ENCODE results near the gene EXOC6B. TPM values are rescaled to one million over a fixed set of nuclear protein-coding genes. Genes with fewer than 3 reads are reported as not detected.

EXOC6B gene
- total and polyA plus RNA-seq, 2 of the 8 experiments (the other 6 are each of a cell fraction or from before 2014, with no cell fraction given) = 13.5 to 33.0 TPM

GRCh38 chr2:72276876-72277275 is 549.0 kb downstream of the EXOC6B start:
- Histone ChIP-seq H3K79me2 (ENCODE audit: control insufficient read depth in 1 of 2, insufficient read depth in 2 of 2, low read length in 2 of 2) (no peaks in the 10 kb centered on the region), H3K27me3 (replicated peaks in 1 of 4; ENCODE audit: control insufficient read depth in 3 of 4, extremely low read depth in 1 of 4, insufficient read depth in 3 of 4, low read length in 3 of 4) (no peaks in the 10 kb centered on the region), H3K14ac (ENCODE audit: insufficient read length) (no peak overlapping the region), H2BK12ac (ENCODE audit: low read depth, low read length) (no peak overlapping the region), H3K79me1 (ENCODE audit: low read depth, low read length) (no peaks in the 10 kb centered on the region), H3K23ac (ENCODE audit: insufficient read length) (no peak overlapping the region), H4K91ac (replicated peaks; ENCODE audit: insufficient read length, low read length) (no peak overlapping the region), H3K9ac (replicated peaks in 1 of 4; ENCODE audit: extremely low read depth in 1 of 4, low read depth in 3 of 4, low read length in 3 of 4) (no peak overlapping the region), H2BK5ac (ENCODE audit: low read depth, low read length) (no peak overlapping the region), H3K18ac (ENCODE audit: extremely low read depth, low read length) (no peak overlapping the region), H2BK20ac (ENCODE audit: low read length) (no peak overlapping the region), H3K4me1 (replicated peaks in 1 of 4; ENCODE audit: control insufficient read depth in 3 of 4, insufficient read depth in 4 of 4, low read length in 3 of 4) (no peaks in the 10 kb centered on the region), H3K4me3 (ENCODE audit: extremely low read depth in 1 of 4, insufficient read depth in 2 of 4, low read depth in 3 of 4, low read length in 4 of 4) (no peak overlapping the region), H3K9me3 (ENCODE audit: insufficient read depth in 2 of 2, low read depth in 1 of 2, low read length in 1 of 2) (no peaks in the 10 kb centered on the region), H3K56ac (replicated peaks; ENCODE audit: insufficient read length, low read depth, low read length) (no peak overlapping the region), H3K36me3 (ENCODE audit: control insufficient read depth in 2 of 4, insufficient read depth in 4 of 4, low read length in 3 of 4) (no peaks in the 10 kb centered on the region), H3K4me2 (ENCODE audit: insufficient read depth in 1 of 2, low read depth in 2 of 2, low read length in 2 of 2) (no peak overlapping the region), H4K5ac (ENCODE audit: insufficient read length, low read depth, low read length) (no peak overlapping the region), H2BK15ac (ENCODE audit: low read length) (no peak overlapping the region), H2AK5ac (ENCODE audit: low read depth, low read length) (no peak overlapping the region), H2AFZ (ENCODE audit: low read length) (no peak overlapping the region), H3K4ac (replicated peaks; ENCODE audit: insufficient read length, low read depth, low read length) (no peak overlapping the region), H3K23me2 (ENCODE audit: low read depth, low read length) (no peaks in the 10 kb centered on the region; the same call in 1 of the 2 replicates), H3K27ac (ENCODE audit: low read depth, low read length) (no peak overlapping the region), H4K8ac (ENCODE audit: extremely low read depth, insufficient read depth, low read length) (no peak overlapping the region), H2BK120ac (replicated peaks; ENCODE audit: low read depth, low read length) (no peak overlapping the region), H4K20me1 (replicated peaks in 1 of 2; ENCODE audit: control insufficient read depth in 1 of 2, insufficient read depth in 2 of 2, low read length in 2 of 2) (no peaks in the 10 kb centered on the region)
- CTCF ChIA-PET (ENCODE audit: partially characterized antibody) = interaction anchor here (0.6 to 1.0 kb wide), 2 partner anchors 49 to 410 kb away, joined by 3 read pairs; no protein-coding TSS in a partner anchor
- no peak for DNase-seq (ENCODE audit: low read depth in 1 of 2, low spot score in 2 of 2)
- POLR2A ChIA-PET (ENCODE audit: partially characterized antibody) = no interaction called here
- 92% methylated on average over 1 of the region's 1 CpG; no CpG with 5 or more reads in 1 of the 2 experiments for WGBS, 2 experiments (ENCODE audit: extremely low coverage in 1 of 2, insufficient coverage in 1 of 2, insufficient read length in 1 of 2, insufficient replicate concordance in 2 of 2, low coverage in 1 of 2, low lambda C conversion rate in 2 of 2, missing lambda C conversion rate in 1 of 2)
- no peak for FAIRE-seq
- TF ChIP-seq CTBP2 (IDR thresholded peaks at IDR 0.05; ENCODE audit: borderline replicate concordance, insufficient read depth, insufficient read length, low read length) (no peak), PHF8 (conservative IDR thresholded peaks at IDR 0.05; ENCODE audit: low read depth, low read length) (no peak), ZNF274 (IDR thresholded peaks at IDR 0.05; ENCODE audit: borderline replicate concordance, extremely low read depth, low read length) (no peak), CREB1 (IDR thresholded peaks at IDR 0.05) (no peak), KDM5A (IDR thresholded peaks at IDR 0.05; ENCODE audit: low read length) (no peak), EZH2 (IDR thresholded peaks at IDR 0.05; ENCODE audit: low read depth, low read length, severe bottlenecking) (no peak), POU5F1 (IDR thresholded peaks at IDR 0.05; ENCODE audit: low read depth, low read length) (no peak), POLR2A (IDR thresholded peaks at IDR 0.05; ENCODE audit: control extremely low read depth in 1 of 2, low read depth in 2 of 2, low read length in 2 of 2) (no peak), CEBPB (IDR thresholded peaks at IDR 0.05; ENCODE audit: low read depth, low read length) (no peak), KDM1A (IDR thresholded peaks at IDR 0.05; ENCODE audit: borderline replicate concordance, low read length) (no peak), CHD1 (IDR thresholded peaks at IDR 0.05; ENCODE audit: low read depth, low read length) (no peak), MAFK (IDR thresholded peaks at IDR 0.05; ENCODE audit: low read depth, low read length) (no peak), SIX5 (IDR thresholded peaks at IDR 0.05; ENCODE audit: low read depth, low read length) (no peak)
